ENCODE measurements around the gene TTYH3.

- TF ChIP-seq POLR2A (IDR thresholded peaks at IDR 0.05), result no peak
- no peak for TF ChIP-seq CTCF (IDR thresholded peaks at IDR 0.05)
Observed at GRCh38 chr7:2666155-2666554, 34.4 kb downstream of the TTYH3 start.

All from right lobe of liver (tissue), 4 donors.